NCI-H226 (cell line): ENCODE results near the gene RPL36AL.
"Not testable (repeated sequence)": the region's sequence is repeated elsewhere in the genome, so short reads cannot be mapped to it uniquely, and the experiment has no call there.

Source experiments
- DNase-seq: peaks from one replicate; pipeline ENCODE4 v3.0.0-alpha.2; 2015

Gene RPL36AL

GRCh38 chr14:49617852-49618519, 2.4 kb downstream of the RPL36AL start:
- no peak for DNase-seq

GRCh38 chr14:49615776-49616175, 4.7 kb downstream of the RPL36AL start:
- peak; percentile 51 for DNase-seq

DNA sequence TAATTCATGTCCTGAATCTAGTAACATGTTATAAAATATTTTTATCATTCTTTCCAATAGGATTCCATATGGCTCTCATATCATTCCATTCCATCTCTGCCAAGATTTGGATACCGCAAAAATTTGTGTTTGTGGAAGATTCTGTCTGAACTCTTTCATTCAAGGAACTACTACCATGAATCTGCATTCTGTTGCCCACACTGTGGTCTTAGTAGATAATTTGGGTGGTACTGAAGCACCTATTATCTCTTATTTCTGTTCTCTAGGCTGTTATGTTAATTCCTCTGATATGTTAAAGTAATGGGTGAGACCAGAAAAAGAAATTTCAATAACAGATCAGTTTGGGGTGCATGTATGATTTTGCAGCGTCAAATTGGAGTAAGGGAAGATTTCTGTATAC, 6.2 kb downstream of the RPL36AL start:
- DNase-seq: no peak

GRCh38 chr14:49612671-49613070, 7.8 kb downstream of the RPL36AL start:
- no peak for DNase-seq

DNA sequence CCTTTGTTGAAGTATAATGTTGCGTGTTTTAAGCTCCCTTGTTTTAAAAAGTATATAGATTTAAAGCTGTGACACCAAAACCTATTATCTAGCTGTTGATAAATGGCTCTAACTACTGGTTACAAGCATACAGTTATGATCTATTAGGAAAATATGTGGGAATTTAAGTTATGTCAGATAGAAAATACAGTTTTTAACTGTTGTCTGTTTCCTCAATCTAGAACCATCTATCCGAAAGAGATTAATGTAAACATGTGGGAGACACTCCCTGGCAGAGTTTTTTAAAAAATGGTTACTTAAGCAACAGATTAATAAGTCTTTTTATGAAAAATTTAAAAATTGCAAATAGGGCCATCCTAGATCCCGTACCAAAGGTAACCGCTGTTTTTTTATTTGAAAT, 8.2 kb downstream of the RPL36AL start:
- no peak for DNase-seq

- DNase-seq: no peak
Observed at GRCh38 chr14:49607583-49607982, 12.8 kb downstream of the RPL36AL start.

GRCh38 chr14:49598485-49599300, 21.7 kb downstream of the RPL36AL start, which contains the start of gene LRR1:
Gene LRR1, plus strand, starts transcription at chr14:49598940. Its CDS starts 81 bp downstream, at chr14:49599021.
- DNase-seq: peak; percentile 75

DNA sequence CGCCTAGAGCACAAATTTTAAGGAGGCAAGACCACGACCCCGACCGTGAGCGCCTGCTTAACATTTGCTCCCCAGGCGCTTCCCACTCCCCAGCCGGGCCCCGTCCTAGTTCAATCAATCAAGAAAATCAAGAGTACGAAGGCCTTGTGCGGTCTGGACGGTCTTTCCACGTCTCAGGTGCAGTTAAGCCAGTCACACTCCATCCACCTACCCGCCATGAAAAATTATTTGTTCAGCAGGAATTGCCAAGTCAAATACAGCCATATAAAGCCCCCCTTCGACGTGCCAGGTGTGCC, 22.3 kb downstream of the RPL36AL start:
- no peak for DNase-seq

DNA sequence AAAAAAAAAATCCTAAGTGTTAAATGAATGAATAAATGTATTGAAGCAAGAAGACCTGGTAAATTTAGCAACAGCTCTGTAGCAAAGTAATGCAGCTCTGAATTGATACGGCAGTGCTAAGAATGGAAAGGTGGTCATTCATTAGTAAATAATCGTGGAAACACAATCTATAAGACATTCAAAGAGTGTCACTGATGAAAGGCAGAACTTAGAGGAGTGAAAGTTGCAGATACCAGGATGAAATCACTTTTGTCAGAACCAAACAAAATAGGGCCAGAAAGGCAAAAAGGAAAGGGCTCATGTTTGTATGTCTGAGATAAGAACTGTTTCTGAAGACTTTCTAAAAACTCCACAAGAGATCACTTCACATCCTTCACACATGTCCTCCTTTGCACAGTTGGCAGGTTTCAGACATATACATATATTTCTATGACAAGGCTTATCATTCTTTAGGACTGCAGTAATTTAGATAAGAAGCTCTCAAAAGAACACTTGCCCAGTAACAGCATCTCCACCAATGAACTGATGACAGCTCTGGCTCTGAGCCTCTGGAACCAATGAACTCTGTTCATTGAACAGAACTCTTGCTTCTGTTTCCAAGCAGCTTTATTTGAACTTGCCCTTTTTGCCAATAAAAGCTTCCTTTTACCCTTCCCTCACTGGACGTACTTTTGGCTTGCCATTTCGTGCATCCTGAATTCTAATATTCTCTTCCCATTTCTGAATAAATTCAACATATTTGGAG, 25.9 kb downstream of the RPL36AL start:
- peak; percentile 89 for DNase-seq

GRCh38 chr14:49593016-49593415, 27.4 kb downstream of the RPL36AL start:
- peak; percentile 76 for DNase-seq

DNA sequence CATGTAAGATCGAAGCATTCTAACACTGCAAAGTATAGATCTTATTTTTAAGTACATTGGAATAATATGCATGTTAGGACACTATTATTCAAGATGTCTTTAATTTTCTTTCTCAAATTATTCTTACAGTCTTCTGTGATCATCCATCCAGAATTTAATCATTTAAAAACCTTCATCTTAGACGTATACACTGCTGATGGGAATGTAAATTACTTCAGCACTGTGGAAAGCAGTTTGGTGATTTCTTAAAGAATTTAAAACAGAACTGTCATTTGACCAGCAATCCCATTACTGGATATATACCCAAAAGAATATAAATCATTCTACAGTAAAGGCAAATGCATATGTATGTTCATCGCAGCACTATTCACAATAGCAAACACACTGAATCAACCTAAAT, 31.0 kb downstream of the RPL36AL start:
- DNase-seq: no peak

GRCh38 chr14:49586673-49587460, 33.6 kb downstream of the RPL36AL start:
- DNase-seq: peak; percentile 58

DNA sequence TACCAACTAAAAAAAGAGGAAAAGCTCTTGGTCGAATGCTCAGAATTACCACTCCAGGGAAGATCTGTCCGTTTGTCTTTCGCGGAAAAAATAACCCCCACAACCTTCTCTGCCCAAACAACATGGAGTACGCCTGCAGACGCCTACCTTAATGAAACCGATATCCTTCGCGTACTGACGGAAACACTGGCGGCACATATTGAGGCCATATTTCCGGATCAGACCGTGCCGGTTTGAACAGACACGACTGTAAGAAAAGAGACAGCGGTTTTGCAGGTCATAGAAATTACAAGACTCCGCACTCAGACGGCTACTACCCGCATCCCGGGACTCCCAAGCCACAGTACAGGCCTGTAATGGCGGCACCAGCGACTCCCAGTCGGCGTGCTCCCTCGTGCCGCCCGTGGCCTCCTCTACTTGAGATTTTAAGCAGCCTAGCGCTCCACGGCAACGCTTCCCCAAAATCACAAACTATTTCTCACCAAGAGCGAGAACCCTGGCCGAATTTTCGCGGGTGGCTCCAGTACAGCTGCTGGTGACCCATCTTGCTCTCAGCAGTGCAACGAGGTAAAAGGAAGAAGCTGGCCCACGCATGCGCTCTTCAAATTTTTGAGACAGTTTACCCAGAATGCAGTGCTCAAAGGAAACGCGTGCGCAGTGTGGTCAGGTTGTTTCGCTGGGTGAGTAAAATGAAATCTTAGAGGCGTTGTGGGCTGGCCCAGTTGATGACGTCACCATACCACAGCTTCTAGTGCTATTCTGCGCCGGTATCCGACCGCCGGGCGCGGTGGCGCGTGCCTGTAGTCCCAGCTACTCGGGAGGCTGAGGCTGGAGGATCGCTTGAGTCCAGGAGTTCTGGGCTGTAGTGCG, 34.4 kb downstream of the RPL36AL start, which contains the start of gene RPS29:
TSS of gene RPS29 (minus strand) at position 578 of the 870 bp plus-strand sequence. CDS start at position 544, 34 bp downstream.
- peak; percentile 94 for DNase-seq

DNA sequence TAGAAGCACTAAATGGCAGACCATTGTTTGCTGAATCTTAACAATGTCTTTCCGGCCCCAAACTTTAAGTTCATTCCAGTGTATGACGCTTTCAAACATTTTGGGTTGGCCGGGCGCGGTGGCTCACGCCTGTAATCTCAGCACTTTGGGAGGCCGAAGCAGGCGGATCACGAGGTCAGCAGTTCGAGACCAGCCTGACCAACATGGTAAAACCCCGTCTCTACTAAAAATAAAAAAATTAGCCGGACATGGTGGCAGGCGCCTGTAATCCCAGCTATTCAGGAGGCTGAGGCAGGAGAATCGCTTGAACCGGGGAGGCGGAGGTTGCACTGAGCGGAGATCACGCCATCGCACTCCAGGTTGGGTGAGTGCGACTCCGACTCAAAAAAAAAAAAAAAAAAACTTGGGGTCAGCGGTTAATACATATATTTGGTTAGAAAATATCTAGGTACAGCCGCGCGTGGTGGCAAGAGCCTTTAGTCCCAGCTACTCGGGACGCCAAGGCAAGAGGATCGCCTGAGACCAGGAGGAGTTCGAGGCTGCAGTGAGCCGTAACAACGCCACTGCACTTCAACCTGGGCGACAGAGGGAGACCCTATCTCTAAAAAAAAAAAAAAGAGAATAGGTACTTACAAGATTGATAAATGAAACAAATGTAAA, 35.3 kb downstream of the RPL36AL start:
- not testable (repeated sequence) for DNase-seq

DNA sequence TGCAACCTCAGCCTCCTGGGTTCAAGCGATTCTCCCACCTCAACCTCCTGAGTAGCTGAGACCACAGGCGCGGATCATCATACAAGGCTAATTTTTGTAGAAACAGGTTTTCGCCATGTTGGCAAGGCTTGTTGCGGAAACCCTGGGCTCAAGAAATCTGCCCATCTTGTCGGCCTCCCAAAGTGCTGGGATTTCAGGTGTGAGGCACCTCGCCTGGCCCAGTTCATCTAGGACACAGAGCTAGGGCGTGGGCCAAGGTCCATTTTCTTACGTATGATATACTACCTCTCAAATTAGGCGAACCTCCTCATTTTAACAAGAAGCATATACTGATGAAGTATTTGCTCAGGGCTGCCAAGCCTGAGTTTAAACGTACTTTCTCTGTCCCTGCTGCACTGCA, 36.4 kb downstream of the RPL36AL start:
- DNase-seq: no peak

- no peak for DNase-seq
Observed at GRCh38 chr14:49583629-49584028, 36.8 kb downstream of the RPL36AL start.

GRCh38 chr14:49582113-49582977, 38.1 kb downstream of the RPL36AL start:
- no peak for DNase-seq

- DNase-seq: no peak
Observed at GRCh38 chr14:49581209-49582112, 39.0 kb downstream of the RPL36AL start.

GRCh38 chr14:49579841-49580240, 40.6 kb downstream of the RPL36AL start:
- no peak for DNase-seq
